Measurements from ENCODE around the gene CNFN.

Gene CNFN

GRCh38 chr19:42409477-42409876 lies 19.4 kb upstream of the CNFN start:
- DNase-seq (ENCODE audit: low spot score): no peak

GRCh38 chr19:42407816-42408175 lies 17.7 kb upstream of the CNFN start:
- DNase-seq (ENCODE audit: low spot score): no peak

- DNase-seq (ENCODE audit: low spot score): no peak
Measured at GRCh38 chr19:42407085-42407815, 17.2 kb upstream of the CNFN start.

GRCh38 chr19:42406111-42406510 lies 16.0 kb upstream of the CNFN start:
- no peak for DNase-seq (ENCODE audit: low spot score)

DNA sequence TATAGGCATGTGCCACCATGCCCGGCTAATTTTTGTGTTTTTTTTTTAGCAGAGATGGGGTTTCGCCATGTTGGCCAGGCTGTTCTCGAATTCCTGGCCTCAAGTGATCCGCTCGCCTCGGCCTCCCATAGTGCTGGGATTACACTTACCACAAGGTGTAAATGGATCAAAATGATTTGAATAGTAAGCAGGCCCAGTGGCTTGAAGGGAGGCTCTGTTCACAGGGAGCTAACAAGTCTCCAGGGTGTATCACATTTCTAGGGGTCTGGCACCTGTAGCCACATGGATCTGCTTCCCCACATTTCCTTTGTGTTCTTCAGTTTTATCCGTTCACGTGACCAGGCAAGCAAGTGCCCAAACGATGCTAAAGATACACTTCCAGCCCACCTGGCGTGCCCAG lies 13.5 kb upstream of the CNFN start:
- no peak for DNase-seq (ENCODE audit: low spot score)

GRCh38 chr19:42402376-42403116 lies 12.4 kb upstream of the CNFN start:
- DNase-seq (ENCODE audit: low spot score): no peak

DNA sequence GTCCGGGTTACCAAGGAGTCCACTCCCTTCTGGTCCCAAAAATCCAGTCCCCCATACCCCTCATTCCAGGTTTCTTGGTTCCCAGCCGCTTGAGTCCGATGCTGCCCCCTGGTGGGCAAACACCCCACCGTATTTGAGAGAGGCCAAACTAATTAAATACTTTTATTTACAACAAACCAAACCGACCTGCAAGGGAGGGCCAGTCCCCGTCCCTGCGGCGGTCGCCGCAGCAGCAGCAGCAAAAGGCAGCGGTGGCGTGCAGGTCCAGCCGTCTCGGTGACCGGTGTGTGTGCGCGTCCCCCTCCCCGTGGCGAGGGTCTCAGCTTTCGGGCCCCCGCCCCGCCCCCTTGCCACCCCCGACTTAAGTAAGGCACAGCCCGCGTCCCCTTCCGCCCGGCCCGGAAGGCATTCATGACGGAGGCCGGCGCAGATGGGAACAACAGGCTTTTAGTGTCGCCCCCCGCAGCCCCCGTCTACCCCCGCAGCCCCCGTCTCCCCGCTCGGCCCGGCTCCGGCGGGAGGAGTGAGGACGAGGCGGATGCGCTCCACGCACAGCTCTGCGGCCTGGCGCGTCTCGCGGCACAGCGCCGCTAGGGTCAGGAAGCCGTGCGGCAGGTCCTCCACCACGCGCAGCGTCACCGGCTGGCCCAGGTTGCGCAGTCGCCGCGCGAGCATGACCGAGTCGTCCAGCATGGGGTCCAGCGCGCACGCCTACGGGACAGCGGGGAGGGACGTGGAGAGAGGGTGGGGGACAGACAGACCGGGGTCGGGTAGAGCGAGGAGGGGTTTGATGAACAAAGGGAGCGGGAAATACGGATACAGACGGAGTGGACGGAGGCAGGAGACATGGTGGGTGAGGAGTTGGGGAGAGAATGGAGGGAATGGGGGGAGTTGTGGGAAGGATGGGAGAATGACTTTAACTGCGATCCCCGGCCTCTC lies 11.5 kb upstream of the CNFN start:
- DNase-seq (ENCODE audit: low spot score): peak; percentile 92

DNA sequence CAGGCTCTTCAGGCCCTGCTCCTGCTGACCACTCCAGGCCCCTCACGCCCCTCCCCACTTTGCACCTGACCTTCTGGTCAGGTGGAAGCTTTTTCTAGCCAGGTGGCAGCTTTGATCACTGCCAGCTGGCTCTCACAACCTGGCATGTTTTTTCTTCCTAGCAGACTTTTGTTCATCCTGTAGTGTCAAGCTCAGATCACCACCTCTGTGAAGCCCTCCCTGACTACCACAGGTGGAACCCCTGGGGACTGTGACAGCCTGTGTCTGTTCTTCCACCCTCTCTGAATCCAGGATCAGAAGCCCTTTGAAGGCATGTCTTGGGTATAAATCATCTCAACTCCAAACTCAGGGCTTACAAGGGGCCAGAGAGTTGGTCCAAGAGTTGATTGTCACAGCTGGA lies 10.3 kb upstream of the CNFN start:
- DNase-seq (ENCODE audit: low spot score): no peak

DNA sequence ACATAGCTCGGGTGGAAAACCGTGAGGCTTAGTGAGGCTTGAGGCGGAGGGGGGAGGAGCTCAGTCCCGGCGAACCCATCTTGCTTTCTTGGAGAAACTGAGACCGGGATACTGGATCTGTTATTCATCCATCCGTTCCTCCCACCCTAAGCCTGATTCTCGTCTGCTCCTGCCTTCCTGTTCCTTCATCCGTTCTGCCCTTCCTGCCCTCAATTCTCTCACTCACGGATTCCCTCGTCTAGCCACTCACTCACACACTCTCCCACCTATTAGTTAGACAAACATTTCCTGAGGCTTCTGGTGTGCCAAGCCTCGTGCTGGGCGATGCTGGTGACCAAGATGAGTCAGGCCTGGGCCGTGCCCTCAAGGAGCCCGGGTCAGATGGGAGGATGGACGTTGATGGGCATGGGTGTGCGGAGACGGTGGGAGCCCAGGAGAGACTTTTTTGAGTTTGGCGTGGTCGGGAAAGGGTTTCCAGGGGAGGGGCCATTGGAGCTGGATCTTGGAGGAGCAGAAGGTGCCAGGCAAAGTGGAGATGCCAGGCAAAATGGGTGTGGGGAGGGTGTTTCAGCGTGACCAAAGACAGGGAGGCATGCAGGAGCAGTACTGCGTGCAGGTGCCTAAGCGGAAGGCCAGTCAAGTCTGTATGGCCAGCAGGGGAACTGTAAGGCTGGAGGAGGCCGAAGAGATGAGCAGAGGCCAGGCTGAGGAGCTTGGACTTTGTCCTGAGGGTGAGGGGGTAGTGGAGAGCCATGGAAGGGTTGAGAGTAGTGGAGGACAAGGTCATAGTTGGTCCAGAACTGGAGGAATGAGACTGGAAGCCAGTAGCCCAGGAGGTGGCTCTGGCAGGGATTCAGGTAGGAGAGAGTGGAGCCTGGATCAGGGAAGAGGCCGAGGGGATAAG lies 7.4 kb upstream of the CNFN start:
- peak; percentile 63 for DNase-seq (ENCODE audit: low spot score)

GRCh38 chr19:42396381-42397262 lies 6.5 kb upstream of the CNFN start:
- peak; percentile 100 for DNase-seq (ENCODE audit: low spot score)

DNA sequence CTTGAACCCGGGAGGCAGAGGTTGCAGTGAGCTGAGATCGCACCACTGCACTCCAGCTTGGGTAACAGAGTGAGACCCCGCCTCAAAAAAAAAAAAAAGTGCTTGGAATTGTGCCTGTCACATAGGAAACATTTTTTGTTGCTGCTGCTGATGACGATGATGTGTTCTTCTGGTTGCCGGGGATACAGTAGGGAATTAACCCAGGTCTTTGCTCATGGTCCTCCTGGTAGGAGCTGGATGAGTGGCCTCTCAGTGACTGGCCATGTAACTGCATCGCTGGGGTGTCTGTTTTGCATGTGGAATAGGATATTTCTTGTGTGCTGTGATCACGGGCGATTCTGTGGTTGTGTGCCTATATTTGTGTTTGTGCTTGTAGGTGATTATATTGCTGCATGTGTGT lies 4.7 kb upstream of the CNFN start:
- no peak for DNase-seq (ENCODE audit: low spot score)

- DNase-seq (ENCODE audit: low spot score): no peak
Measured at GRCh38 chr19:42392165-42392564, 2.1 kb upstream of the CNFN start.

GRCh38 chr19:42388851-42389489 lies 1.1 kb downstream of the CNFN start:
- no peak for DNase-seq (ENCODE audit: low spot score)

DNA sequence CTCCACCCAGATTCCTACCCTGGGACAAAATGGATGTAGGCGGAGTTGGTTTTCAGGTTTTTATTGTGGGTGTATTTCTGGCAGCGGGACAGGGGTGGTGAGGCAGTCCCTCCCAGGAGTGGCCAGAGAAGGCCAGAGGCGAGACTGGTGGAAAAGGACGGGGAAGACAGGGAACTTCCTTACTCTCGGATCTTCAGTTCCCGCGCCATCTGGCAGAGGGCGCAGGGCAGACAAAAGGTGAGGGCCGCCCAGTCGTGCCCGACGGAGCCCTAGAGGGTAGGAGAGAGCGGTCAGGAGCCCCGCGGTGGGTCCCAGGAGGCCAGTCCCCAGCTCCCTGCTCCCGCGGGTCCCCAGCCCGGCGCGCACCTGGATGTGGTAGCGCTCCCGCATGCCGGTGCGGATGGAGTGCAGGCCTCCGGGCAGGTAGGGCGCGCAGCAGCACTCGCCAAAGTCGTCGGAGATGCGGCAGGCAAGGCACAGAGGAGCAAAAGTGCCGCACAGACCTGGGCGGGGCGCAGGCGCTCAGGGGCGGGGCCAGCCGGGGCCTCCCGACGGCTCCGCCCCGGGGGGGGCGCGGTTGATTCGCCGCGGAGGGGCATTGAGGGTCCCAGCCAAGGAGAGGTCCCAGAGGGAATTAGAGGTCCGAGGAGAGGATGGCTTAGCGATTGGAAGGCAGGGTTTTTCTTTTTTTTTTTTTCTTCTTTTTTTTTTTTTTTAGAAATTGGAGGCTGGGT lies 3.0 kb downstream of the CNFN start:
- DNase-seq (ENCODE audit: low spot score): peak; percentile 95

DNA sequence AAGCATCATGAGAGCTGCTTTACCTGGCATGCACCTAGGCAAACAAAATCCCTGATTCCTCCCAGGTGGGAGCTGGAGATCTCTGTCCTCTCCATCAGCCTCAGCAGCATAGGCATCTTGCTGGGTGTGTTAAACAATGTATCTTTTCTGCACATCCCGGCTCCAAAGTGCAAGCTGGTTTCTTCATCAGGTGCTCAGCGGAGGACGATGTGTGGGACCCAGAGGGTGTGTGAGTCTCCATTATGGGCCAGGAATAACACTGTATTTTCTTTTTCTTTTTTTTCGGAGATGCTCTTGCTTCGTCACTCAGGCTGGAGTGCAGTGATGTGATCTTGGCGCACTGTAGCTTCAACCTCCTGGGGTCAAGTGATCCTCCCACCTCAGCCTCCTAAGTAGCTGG lies 9.9 kb downstream of the CNFN start:
- DNase-seq (ENCODE audit: low spot score): no peak

DNA sequence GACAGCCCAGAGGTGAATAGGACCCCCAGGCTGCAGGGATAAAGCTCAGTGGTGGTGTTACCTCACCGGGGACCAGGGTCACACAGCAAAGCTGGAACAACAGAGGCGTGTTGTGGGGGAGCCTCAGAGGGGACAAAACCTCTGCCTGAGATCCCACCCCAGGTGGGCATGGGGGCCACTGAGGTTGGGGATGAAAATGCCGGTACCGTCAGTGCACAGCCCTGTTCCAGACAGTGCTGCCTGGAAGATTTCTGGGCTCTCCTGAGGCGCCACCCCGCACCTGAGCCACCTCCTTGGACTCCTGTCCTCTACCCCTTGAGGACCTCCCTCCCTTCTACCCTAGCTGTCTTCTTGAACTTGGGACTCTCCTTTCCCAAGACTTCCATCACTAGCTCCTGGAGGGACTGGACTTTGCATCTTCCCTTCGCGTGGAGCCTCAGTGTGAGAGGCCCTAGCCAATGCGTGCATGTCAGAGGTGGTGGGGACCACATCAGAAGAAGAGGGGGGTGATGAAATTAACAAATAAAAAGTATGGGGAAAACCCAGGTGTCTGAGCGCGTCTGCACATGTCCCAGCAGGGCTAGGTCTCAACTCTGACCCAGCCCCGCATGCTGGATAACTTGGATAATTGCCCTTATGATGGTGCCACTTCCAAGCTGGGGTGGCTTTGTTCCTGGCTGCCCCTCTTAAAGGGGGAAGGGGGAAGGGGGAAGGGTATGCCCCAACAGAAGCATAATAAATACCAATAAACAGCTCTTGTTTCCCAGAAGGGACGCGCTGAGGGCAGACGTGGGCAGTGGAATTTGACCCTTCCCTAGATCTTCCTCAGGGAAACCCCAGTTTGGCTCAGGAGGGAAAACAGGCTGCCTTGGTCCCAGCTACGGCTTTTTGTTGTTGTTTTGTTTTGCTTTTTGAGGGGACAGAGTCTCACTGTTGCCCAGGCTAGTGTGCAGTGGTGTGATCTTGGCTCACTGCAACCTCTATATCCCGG lies 11.6 kb downstream of the CNFN start:
- DNase-seq (ENCODE audit: low spot score): no peak

- no peak for DNase-seq (ENCODE audit: low spot score)
Measured at GRCh38 chr19:42376177-42376555, 13.9 kb downstream of the CNFN start.
